Activated CD8-positive, alpha-beta T cell treated with anti-CD3 and anti-CD28 coated beads, Interleukin-2, amount 10 ng/mL, durations not matched to agents 7 days and 5 days (primary cell): ENCODE results near the gene ZBTB8A. TPM values are rescaled to one million over a fixed set of nuclear protein-coding genes. Genes with fewer than 3 reads are reported as not detected.

ENCODE experiments used
- ATAC-seq: fragments of 150-1000 bp; cut with Tn5 transposase; one replicate; pipeline ENCODE4 v1.10.0; 2021; ENCODE audit warnings: moderate library complexity
- CTCF ChIA-PET: fragments of 350-600 bp; sonication (Branson Sonifier 250); formaldehyde crosslinking; loops from one replicate; lab custom pipeline; 2021; ENCODE audit warnings: antibody characterized with exemption; lab: Charles Lee
- POLR2A ChIA-PET: fragments of 350-600 bp; sonication (Branson Sonifier 250); formaldehyde crosslinking; loops from one replicate; lab custom pipeline; 2021; ENCODE audit warnings: antibody characterized with exemption; lab: Charles Lee
- DNase-seq: peaks from one replicate; pipeline ENCODE4 v3.0.0-alpha.2; 2020
- H3K27ac Mint-ChIP-seq: one replicate; pipeline ENCODE4 v1.8.0; 2021; ENCODE audit warnings: mild to moderate bottlenecking, mixed read lengths
- H3K27me3 Mint-ChIP-seq: one replicate; pipeline ENCODE4 v1.8.0; 2021; ENCODE audit warnings: low read depth, mixed read lengths
- H3K36me3 Mint-ChIP-seq: one replicate; pipeline ENCODE4 v1.8.0; 2021; ENCODE audit warnings: low read depth, mixed read lengths
- H3K4me1 Mint-ChIP-seq: one replicate; pipeline ENCODE4 v1.8.0; 2021; ENCODE audit warnings: low read depth, mixed read lengths
- H3K4me3 Mint-ChIP-seq: one replicate; pipeline ENCODE4 v1.8.0; 2021; ENCODE audit warnings: mild to moderate bottlenecking, mixed read lengths
- H3K9me3 Mint-ChIP-seq: one replicate; pipeline ENCODE4 v1.8.0; 2022; ENCODE audit warnings: mixed read lengths; ENCODE audit not compliant: insufficient read depth
- total RNA-seq, 2 experiments: library from RNA; stranded (reverse); gene quantifications; one replicate each; pipeline ENCODE4 v1.2.3, GENCODE V29; 2021

Gene ZBTB8A
- total RNA-seq: under 1 TPM; 0.11 to 0.18 TPM

DNA sequence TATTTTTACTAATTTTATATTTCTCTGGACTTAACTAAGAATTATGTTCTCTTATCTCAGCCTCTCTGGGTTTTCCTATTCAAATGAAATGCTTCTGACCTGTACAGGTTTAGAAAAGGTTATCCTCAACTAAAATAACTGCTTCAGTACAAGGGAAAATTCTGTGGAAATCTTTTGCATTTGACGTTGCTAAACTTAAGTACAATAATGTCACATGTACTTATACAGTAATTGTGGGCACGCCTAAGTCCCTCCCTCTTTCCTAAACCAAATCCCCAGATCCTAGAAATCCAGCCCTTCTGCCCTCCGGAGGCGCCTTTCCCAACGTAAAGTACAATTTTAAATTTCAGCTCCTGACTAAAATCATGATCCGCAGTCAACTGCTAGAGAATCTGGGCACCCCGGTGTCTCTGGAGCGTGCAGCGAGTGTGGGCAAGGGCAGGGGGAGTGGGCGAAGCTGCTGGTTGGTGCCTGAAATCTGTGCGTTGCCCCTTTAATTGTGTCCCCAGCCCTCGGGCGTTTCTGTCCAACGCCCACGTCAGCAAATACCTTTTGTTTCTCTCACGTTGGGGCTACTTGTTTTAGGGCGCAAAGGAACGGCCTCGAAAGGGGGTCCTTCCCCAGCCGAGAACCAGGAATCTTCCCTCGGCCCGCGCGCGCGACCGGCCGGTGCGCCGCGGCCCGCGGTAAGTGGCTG, at the start of gene ZBTB8A:
ZBTB8A (plus strand) TSS at position 541 of the 697 bp plus-strand sequence. CDS start 53,505 bp downstream, outside the sequence.
- H3K4me1 Mint-ChIP-seq: peaks cover 8% of the 10 kb centered on the region
- no peaks in the 10 kb centered on the region for H3K36me3 Mint-ChIP-seq
- ChIA-PET POLR2A (interaction anchor here (0.6 to 1.0 kb wide), 2 partner anchors 19 to 549 kb away, joined by 3 read pairs; no protein-coding TSS in a partner anchor), CTCF (interaction anchor here (1.2 kb wide), 1 partner anchor 19 kb away, joined by 4 read pairs; no protein-coding TSS in a partner anchor)
- DNase-seq (no peak), ATAC-seq (peak; percentile 37)
- no peak within 1 kb of the TSS for H3K27ac Mint-ChIP-seq
- H3K27me3 Mint-ChIP-seq: peaks cover 70% of the 10 kb centered on the region
- no peaks in the 10 kb centered on the region for H3K9me3 Mint-ChIP-seq
- H3K4me3 Mint-ChIP-seq: peak within 1 kb of the TSS; percentile 69

DNA sequence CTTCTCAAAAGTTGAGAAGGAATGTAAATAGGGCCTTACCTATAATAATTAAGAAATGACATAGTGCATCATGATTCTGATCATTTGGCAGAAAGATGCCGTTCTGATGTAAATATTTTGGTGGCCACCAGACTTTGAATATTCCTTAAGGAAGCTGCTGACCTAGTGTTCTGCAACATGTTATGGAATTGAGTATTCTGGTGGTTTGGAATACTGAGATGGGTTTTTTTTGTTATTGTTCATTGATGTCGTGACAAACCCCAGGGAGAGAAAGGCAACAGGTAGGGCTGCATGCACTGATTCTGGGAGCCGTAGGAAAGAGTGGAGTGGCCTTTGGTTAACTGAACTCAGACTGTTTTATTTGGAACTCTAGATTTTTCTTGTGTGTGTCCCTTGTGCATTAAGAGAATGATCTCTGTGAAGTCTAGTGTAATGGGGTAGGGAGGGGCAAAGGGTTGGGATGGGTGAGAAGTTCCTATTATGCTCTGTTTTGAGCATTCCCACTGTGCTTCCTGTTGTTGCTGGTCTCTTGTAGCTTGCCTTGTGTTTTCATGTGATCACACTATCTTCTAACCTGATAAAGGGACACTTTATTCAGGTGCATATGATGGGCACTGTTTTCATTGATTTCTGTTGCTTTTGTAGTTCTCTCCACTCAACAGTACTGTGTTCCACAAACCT, 49.3 kb upstream of the ZBTB8A start:
- CTCF ChIA-PET: no interaction called here
- no peaks in the 10 kb centered on the region for H3K4me1 Mint-ChIP-seq
- no peak for ATAC-seq
- no peaks in the 10 kb centered on the region for H3K36me3 Mint-ChIP-seq
- DNase-seq: no peak
- peaks cover 19% of the 10 kb centered on the region for H3K27me3 Mint-ChIP-seq
- no peaks in the 10 kb centered on the region for H3K9me3 Mint-ChIP-seq
- no peak overlapping the region for H3K27ac Mint-ChIP-seq
- POLR2A ChIA-PET: no interaction called here
- no peak overlapping the region for H3K4me3 Mint-ChIP-seq

DNA sequence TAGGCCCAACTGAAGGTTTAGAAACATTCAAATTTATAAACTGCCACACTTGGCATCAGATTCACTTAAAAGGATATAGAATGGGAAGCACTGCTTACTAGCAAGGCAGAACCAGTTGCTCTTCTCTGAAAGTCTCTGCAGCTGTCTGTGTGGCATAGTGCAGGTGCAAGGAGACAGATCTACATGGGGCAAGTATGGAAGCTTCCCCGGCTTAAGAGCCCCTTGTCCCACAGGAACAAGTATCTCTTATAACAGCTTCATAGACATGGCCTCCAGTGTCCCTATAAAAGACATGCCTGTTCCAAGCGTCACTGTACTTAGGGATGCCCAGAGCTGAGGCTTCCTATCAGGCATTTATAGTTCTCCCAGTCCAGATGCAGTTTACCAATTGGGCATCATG, 47.8 kb upstream of the ZBTB8A start:
- H3K27me3 Mint-ChIP-seq: peaks cover 22% of the 10 kb centered on the region
- POLR2A ChIA-PET: no interaction called here
- ATAC-seq (no peak), DNase-seq (no peak)
- CTCF ChIA-PET: no interaction called here
- no peaks in the 10 kb centered on the region for H3K4me1 Mint-ChIP-seq
- no peak overlapping the region for H3K4me3 Mint-ChIP-seq
- H3K9me3 Mint-ChIP-seq: no peaks in the 10 kb centered on the region
- H3K27ac Mint-ChIP-seq: no peak overlapping the region
- no peaks in the 10 kb centered on the region for H3K36me3 Mint-ChIP-seq

GRCh38 chr1:32494196-32494595, 45.0 kb upstream of the ZBTB8A start:
- peaks cover 3% of the 10 kb centered on the region for H3K4me1 Mint-ChIP-seq
- peaks cover 33% of the 10 kb centered on the region for H3K27me3 Mint-ChIP-seq
- ATAC-seq: no peak
- no peak overlapping the region for H3K4me3 Mint-ChIP-seq
- no peak for DNase-seq
- no peaks in the 10 kb centered on the region for H3K9me3 Mint-ChIP-seq
- CTCF ChIA-PET: no interaction called here
- H3K36me3 Mint-ChIP-seq: no peaks in the 10 kb centered on the region
- H3K27ac Mint-ChIP-seq: no peak overlapping the region
- POLR2A ChIA-PET: no interaction called here

DNA sequence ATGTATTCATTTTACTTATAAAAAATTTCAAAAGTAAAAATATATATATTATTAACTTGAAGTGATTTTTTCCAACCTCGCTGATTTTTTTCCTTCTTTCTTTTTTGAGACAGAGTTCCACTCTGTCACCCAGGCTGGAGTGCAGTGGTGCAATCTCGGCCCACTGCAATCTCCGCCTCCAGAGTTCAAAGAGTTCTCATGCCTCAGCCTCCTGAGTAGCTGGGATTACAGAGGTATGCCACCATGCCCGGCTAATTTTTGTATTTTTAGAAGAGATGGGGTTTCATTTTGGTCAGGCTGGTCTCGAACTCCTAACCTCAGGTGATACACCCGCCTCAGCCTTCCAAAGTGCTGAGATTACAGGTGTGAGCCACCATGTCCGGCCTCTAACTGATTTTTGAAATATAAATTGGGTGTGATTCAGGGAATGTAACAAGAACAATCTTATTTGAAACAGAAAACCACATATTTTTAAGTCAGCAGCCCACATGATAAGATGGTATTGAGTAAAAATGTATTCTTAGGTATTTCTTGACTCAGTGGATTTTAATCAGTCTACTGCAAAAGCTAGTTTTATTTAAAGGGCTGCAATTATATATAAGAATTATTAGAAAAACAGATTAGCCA, 44.4 kb upstream of the ZBTB8A start:
- ChIA-PET POLR2A (no interaction called here), CTCF (no interaction called here)
- Mint-ChIP-seq H3K27me3 (peaks cover 35% of the 10 kb centered on the region), H3K9me3 (no peaks in the 10 kb centered on the region), H3K36me3 (no peaks in the 10 kb centered on the region), H3K4me1 (peaks cover 6% of the 10 kb centered on the region), H3K4me3 (no peak overlapping the region), H3K27ac (no peak overlapping the region)
- DNase-seq (no peak), ATAC-seq (no peak)

- no peaks in the 10 kb centered on the region for H3K9me3 Mint-ChIP-seq
- H3K27ac Mint-ChIP-seq: no peak overlapping the region
- POLR2A ChIA-PET: no interaction called here
- ATAC-seq (no peak), DNase-seq (no peak)
- H3K36me3 Mint-ChIP-seq: no peaks in the 10 kb centered on the region
- H3K4me3 Mint-ChIP-seq: no peak overlapping the region
- CTCF ChIA-PET: no interaction called here
- H3K27me3 Mint-ChIP-seq: peaks cover 37% of the 10 kb centered on the region
- peaks cover 11% of the 10 kb centered on the region for H3K4me1 Mint-ChIP-seq
These were observed 43.1 kb upstream of the ZBTB8A start for GRCh38 chr1:32496127-32496526.

GRCh38 chr1:32498751-32499150, 40.5 kb upstream of the ZBTB8A start:
- DNase-seq (no peak), ATAC-seq (no peak)
- CTCF ChIA-PET: no interaction called here
- peaks cover 41% of the 10 kb centered on the region for H3K27me3 Mint-ChIP-seq
- H3K27ac Mint-ChIP-seq: no peak overlapping the region
- H3K9me3 Mint-ChIP-seq: no peaks in the 10 kb centered on the region
- POLR2A ChIA-PET: no interaction called here
- H3K4me1 Mint-ChIP-seq: peaks cover 11% of the 10 kb centered on the region
- H3K36me3 Mint-ChIP-seq: no peaks in the 10 kb centered on the region
- H3K4me3 Mint-ChIP-seq: no peak overlapping the region

- Mint-ChIP-seq H3K27ac (no peak overlapping the region), H3K9me3 (no peaks in the 10 kb centered on the region), H3K4me3 (peak overlapping the region; percentile 76), H3K27me3 (peaks cover 39% of the 10 kb centered on the region), H3K4me1 (peaks cover 11% of the 10 kb centered on the region), H3K36me3 (no peaks in the 10 kb centered on the region)
- ChIA-PET POLR2A (no interaction called here), CTCF (no interaction called here)
- ATAC-seq (peak; percentile 84), DNase-seq (peak; percentile 26)
These were observed 38.6 kb upstream of the ZBTB8A start for GRCh38 chr1:32500387-32501209.

DNA sequence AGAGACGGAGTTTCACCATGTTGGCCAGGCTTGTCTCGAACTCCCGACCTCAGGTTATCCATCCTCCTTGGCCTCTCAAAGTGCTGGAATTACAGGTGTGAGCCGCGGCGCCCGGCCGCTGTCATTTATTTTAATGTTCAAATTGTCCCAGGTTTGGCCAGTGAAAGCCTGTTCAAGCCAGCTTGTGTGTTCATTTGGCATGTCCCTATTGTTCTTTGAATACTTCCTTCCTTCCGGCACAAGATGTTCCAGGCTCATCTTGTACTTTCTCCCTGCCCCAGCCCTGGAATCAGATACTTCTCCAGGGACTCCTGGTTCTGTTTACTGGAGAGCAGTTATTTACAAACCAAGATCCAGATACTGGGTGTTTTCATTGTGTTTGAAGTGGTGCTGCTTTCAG, 37.4 kb upstream of the ZBTB8A start:
- DNase-seq (no peak), ATAC-seq (no peak)
- H3K9me3 Mint-ChIP-seq: no peaks in the 10 kb centered on the region
- CTCF ChIA-PET: no interaction called here
- peak overlapping the region; percentile 11 for H3K4me3 Mint-ChIP-seq
- POLR2A ChIA-PET: no interaction called here
- H3K27ac Mint-ChIP-seq: no peak overlapping the region
- no peaks in the 10 kb centered on the region for H3K36me3 Mint-ChIP-seq
- peaks cover 11% of the 10 kb centered on the region for H3K4me1 Mint-ChIP-seq
- H3K27me3 Mint-ChIP-seq: peaks cover 37% of the 10 kb centered on the region

GRCh38 chr1:32503153-32503552, 36.1 kb upstream of the ZBTB8A start:
- ChIA-PET POLR2A (no interaction called here), CTCF (no interaction called here)
- Mint-ChIP-seq H3K27ac (no peak overlapping the region), H3K9me3 (no peaks in the 10 kb centered on the region), H3K4me1 (peaks cover 11% of the 10 kb centered on the region), H3K36me3 (no peaks in the 10 kb centered on the region), H3K4me3 (no peak overlapping the region), H3K27me3 (peaks cover 32% of the 10 kb centered on the region)
- DNase-seq (no peak), ATAC-seq (no peak)

DNA sequence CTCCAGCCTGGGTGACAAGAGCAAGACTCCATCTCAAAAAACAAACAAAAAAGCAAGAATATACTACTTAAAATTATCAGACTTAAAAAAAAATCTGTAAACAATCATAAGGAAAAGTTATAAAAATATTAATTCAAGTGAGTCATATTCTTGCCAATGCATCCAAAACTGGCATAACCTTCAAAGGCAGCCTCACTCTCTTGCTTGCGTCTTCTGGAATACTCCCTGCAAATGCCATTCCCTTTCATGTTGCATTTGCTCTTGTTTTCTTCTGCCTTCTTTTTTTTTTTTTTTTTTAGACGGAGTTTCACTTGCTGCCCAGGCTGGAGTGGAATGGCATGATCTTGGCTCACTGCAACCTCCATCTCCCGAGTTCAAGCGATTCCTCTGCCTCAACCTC, 32.2 kb upstream of the ZBTB8A start:
- no peak for ATAC-seq
- Mint-ChIP-seq H3K4me3 (no peak overlapping the region), H3K27ac (no peak overlapping the region), H3K4me1 (no peaks in the 10 kb centered on the region), H3K9me3 (no peaks in the 10 kb centered on the region), H3K27me3 (peaks cover 17% of the 10 kb centered on the region), H3K36me3 (no peaks in the 10 kb centered on the region)
- ChIA-PET CTCF (no interaction called here), POLR2A (no interaction called here)
- no peak for DNase-seq
